ENCODE results near the gene NOTUM. TPM values are rescaled to one million over a fixed set of nuclear protein-coding genes. Genes with fewer than 3 reads are reported as not detected.

The NOTUM gene
- total RNA-seq, 1 experiment from 2014 or later = not detected

GRCh38 chr17:81952792-81953228 lies 8.2 kb downstream of the NOTUM start:
- Histone ChIP-seq H3K9ac (ENCODE audit: low read length) (no peak overlapping the region), H3F3A (ENCODE audit: low read length, unreplicated experiment) (no peaks in the 10 kb centered on the region), H3K79me2 (ENCODE audit: low read length) (no peaks in the 10 kb centered on the region), H3K27ac (ENCODE audit: low read length) (no peak overlapping the region), H3K27me3 (ENCODE audit: low read length) (no peaks in the 10 kb centered on the region), H3K4me3 (ENCODE audit: low read length) (no peak overlapping the region), H3K9me3 (ENCODE audit: low read length) (no peaks in the 10 kb centered on the region), H2AFZ (ENCODE audit: low read length) (no peak overlapping the region), H4K20me1 (ENCODE audit: low read length) (no peaks in the 10 kb centered on the region), H3K4me2 (ENCODE audit: low read length) (no peak overlapping the region), H3K36me3 (ENCODE audit: low read depth, low read length) (no peaks in the 10 kb centered on the region), H3K4me1 (ENCODE audit: insufficient read depth, low read length) (no peaks in the 10 kb centered on the region), H3K9me2 (replicated peaks; ENCODE audit: low read length) (no peaks in the 10 kb centered on the region)
- ATAC-seq = no peak
- TF ChIP-seq, protein P1, sequence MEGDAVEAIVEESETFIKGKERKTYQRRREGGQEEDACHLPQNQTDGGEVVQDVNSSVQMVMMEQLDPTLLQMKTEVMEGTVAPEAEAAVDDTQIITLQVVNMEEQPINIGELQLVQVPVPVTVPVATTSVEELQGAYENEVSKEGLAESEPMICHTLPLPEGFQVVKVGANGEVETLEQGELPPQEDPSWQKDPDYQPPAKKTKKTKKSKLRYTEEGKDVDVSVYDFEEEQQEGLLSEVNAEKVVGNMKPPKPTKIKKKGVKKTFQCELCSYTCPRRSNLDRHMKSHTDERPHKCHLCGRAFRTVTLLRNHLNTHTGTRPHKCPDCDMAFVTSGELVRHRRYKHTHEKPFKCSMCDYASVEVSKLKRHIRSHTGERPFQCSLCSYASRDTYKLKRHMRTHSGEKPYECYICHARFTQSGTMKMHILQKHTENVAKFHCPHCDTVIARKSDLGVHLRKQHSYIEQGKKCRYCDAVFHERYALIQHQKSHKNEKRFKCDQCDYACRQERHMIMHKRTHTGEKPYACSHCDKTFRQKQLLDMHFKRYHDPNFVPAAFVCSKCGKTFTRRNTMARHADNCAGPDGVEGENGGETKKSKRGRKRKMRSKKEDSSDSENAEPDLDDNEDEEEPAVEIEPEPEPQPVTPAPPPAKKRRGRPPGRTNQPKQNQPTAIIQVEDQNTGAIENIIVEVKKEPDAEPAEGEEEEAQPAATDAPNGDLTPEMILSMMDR (conservative IDR thresholded peaks at IDR 0.05; ENCODE audit: low read depth, low read length) = no peak
- TF ChIP-seq EZH2 (IDR thresholded peaks at IDR 0.05; ENCODE audit: low read length, unreplicated experiment) = no peak
- TF ChIP-seq EZH2phosphoT487 (IDR thresholded peaks at IDR 0.05; ENCODE audit: borderline replicate concordance, low read length) = no peak
- ChIA-PET CTCF (no interaction called here), POLR2A (ENCODE audit: unreplicated experiment) (no interaction called here)
- no peak for DNase-seq
- intact Hi-C loops (cut with micrococcal nuclease) = no loop called here
- BruUV-seq (replicated peaks) = no TSS peak

DNA sequence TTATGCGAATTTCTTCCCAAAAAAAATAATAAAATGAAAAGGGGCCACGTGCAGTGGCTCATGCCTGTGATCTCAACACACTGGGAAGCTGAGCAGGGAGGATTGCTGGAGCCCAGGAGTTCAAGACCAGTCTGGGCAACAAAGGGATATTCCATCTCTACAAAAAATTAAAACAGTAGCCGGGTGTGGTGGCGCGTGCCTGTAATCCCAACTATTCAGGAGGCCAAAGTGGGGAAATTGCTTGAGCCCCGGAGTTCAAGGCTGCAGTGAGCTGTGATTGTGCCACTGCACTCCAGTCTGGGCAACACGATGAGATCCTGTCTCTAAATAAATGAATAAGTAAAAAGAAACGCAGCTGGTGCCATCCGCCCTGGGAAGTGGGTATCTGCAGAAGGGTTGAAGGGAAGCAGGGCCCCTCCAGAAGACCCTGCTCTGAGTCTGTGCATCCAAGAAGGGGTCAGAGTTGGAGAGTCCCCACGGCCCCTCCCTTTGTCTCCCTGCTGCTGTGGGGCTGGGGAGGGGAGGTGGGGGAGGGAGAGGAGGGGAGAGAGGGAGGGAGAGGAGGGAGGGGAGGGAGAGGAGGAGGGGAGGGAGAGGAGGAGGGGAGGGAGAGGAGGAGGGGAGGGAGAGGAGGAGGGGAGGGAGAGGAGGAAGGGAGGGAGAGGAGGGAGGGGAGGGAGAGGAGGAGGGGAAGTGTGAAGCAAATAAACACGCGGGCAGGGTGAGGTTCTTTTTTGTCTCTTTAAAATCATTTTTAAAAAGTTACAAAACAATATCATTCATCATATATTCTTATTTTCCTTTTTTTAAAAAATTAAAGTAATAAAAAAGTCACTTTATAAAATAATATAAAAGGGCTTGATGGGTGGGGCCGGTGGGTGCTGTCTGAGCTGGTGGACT lies 9.0 kb downstream of the NOTUM start:
- Histone ChIP-seq H3K9me2 (replicated peaks; ENCODE audit: low read length) (no peaks in the 10 kb centered on the region), H3K4me1 (ENCODE audit: insufficient read depth, low read length) (no peaks in the 10 kb centered on the region), H3K27me3 (ENCODE audit: low read length) (no peaks in the 10 kb centered on the region), H3F3A (ENCODE audit: low read length, unreplicated experiment) (no peaks in the 10 kb centered on the region), H3K27ac (ENCODE audit: low read length) (no peak overlapping the region), H4K20me1 (ENCODE audit: low read length) (no peaks in the 10 kb centered on the region), H3K4me3 (ENCODE audit: low read length) (no peak overlapping the region), H3K9ac (ENCODE audit: low read length) (no peak overlapping the region), H3K4me2 (ENCODE audit: low read length) (no peak overlapping the region), H3K36me3 (ENCODE audit: low read depth, low read length) (no peaks in the 10 kb centered on the region), H2AFZ (ENCODE audit: low read length) (no peak overlapping the region), H3K79me2 (ENCODE audit: low read length) (no peaks in the 10 kb centered on the region), H3K9me3 (ENCODE audit: low read length) (no peaks in the 10 kb centered on the region)
- ATAC-seq = no peak
- BruUV-seq (replicated peaks) = no TSS peak
- DNase-seq = no peak
- CTCF ChIA-PET = no interaction called here
- no peak for TF ChIP-seq EZH2 (IDR thresholded peaks at IDR 0.05; ENCODE audit: low read length, unreplicated experiment)
- TF ChIP-seq, protein P1 (conservative IDR thresholded peaks at IDR 0.05; ENCODE audit: low read depth, low read length) = no peak
- no peak for TF ChIP-seq EZH2phosphoT487 (IDR thresholded peaks at IDR 0.05; ENCODE audit: borderline replicate concordance, low read length)
- intact Hi-C loops (cut with micrococcal nuclease) = no loop called here
- POLR2A ChIA-PET (ENCODE audit: unreplicated experiment) = no interaction called here

GRCh38 chr17:81950501-81950900 lies 10.5 kb downstream of the NOTUM start:
- no peak overlapping the region for H3K27ac ChIP-seq (ENCODE audit: low read length)
- no peak for DNase-seq
- no peaks in the 10 kb centered on the region for H3K4me1 ChIP-seq (ENCODE audit: insufficient read depth, low read length)
- ChIA-PET POLR2A (ENCODE audit: unreplicated experiment) (interaction anchor here (0.6 kb wide), 1 partner anchor 215 kb away, joined by 10 read pairs; no protein-coding TSS in a partner anchor), CTCF (no interaction called here)
- no peak for ATAC-seq
- no peaks in the 10 kb centered on the region for H4K20me1 ChIP-seq (ENCODE audit: low read length)
- H3K9me3 ChIP-seq (ENCODE audit: low read length) = no peaks in the 10 kb centered on the region
- H3F3A ChIP-seq (ENCODE audit: low read length, unreplicated experiment) = no peaks in the 10 kb centered on the region
- no peak overlapping the region for H3K4me3 ChIP-seq (ENCODE audit: low read length)
- H3K4me2 ChIP-seq (ENCODE audit: low read length) = no peak overlapping the region
- H3K27me3 ChIP-seq (ENCODE audit: low read length) = no peaks in the 10 kb centered on the region
- no peaks in the 10 kb centered on the region for H3K9me2 ChIP-seq (replicated peaks; ENCODE audit: low read length)
- no peaks in the 10 kb centered on the region for H3K79me2 ChIP-seq (ENCODE audit: low read length)
- no peaks in the 10 kb centered on the region for H3K36me3 ChIP-seq (ENCODE audit: low read depth, low read length)
- H3K9ac ChIP-seq (ENCODE audit: low read length) = no peak overlapping the region
- intact Hi-C loops (cut with micrococcal nuclease) = no loop called here
- H2AFZ ChIP-seq (ENCODE audit: low read length) = no peak overlapping the region
- BruUV-seq (replicated peaks) = no TSS peak
- TF ChIP-seq, protein P1 (conservative IDR thresholded peaks at IDR 0.05; ENCODE audit: low read depth, low read length) = no peak
- TF ChIP-seq EZH2 (IDR thresholded peaks at IDR 0.05; ENCODE audit: low read length, unreplicated experiment) = no peak
- TF ChIP-seq EZH2phosphoT487 (IDR thresholded peaks at IDR 0.05; ENCODE audit: borderline replicate concordance, low read length) = no peak
